NCI-H2081 treated with DMSO at 0.1 percent for 48 hours (cell line): Measurements from ENCODE around the gene OIT3.
A peak's percentile ranks its signal among the peaks of the same experiment; 100 is the strongest.

Experiments used
- DNase-seq: peaks from one replicate; lab custom pipeline; 2025; lab: John Stamatoyannopoulos, UW

Gene OIT3

GRCh38 chr10:72893136-72893798 lies at the start of gene OIT3:
TSS of gene OIT3 (plus strand) at chr10:72893739. CDS start at chr10:72893799, 60 bp downstream.
- DNase-seq, result no peak

DNA sequence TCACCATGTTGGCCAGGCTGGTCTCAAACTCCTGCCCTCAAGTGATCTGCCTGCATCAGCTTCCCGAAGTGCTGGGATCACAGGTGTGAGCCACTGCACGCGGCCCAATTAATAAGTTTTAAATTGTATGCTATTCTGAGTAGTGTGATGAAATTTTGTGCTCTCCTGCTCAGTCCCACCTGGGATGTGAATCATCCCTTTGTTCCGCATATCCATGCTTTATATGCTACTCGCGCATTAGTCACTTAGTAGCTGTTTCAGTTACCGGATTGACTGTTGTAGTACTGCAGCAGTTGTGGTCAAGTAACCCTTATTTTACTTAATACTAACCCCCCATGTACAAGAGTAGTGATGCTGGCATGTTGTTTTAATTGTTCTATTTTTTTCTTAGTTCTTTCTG lies 47.3 kb upstream of the OIT3 start:
- DNase-seq, result no peak

GRCh38 chr10:72847681-72848080 lies 45.9 kb upstream of the OIT3 start:
- no peak for DNase-seq

DNA sequence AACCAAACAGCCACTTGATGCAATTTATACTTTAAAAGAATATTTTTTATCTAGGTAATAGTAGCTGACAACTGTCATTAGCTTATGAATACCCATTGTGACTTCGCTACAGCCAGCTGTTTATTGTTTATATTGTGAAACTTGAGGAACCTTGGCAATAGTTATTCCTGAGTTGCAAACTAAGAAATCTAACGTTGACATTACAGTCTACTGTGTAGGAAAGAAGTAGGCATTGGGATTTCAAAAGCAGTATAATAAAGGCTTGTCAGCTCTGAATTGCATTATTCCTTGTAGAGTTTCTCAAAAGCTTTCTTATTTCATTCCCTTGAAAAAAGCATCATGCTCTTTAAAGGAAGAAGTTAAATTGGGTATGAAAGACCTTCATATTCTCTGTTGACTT lies 42.7 kb upstream of the OIT3 start:
- DNase-seq, result no peak

GRCh38 chr10:72851509-72851908 lies 42.0 kb upstream of the OIT3 start:
- DNase-seq, result no peak

DNA sequence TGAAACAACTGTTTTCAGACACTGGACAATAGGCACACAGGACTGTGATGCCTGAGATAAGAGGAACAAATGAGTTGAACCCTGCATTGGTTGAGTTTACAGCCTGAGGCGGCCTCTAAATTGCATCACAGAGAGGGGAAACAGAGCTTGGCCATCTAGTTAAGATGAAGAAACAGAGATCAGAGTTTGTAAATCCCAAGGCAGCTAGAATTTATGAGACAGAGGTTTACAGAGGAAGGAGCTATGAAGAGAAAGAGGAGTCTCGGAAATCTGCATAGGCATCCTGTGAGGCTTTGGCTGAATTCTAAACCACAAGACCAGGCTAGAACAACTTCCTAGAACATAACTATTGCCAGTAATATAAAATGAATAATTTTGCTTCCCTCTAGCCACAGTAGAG lies 41.0 kb upstream of the OIT3 start:
- DNase-seq, result no peak

DNA sequence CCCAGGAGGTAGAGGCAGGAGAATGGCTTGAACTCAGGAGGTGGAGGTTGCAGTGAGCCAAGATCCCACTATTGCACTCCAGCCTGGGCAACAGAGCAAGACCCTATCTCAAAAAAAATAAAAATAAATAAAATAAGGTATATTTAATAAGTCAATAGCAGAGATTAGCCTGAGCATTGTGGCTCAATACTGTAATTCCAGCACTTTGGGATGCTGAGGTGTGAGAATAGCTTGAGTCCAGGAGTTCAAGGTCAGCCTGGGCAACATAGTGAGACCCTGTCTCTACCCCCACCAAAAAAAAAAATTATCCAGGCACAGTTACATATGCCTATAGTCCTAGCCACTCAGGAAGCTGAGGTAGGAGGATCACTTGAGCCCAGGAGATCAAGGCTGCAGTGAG lies 38.4 kb upstream of the OIT3 start:
- DNase-seq, result no peak

- DNase-seq, result no peak
Observed at GRCh38 chr10:72855790-72856189, 37.7 kb upstream of the OIT3 start.

DNA sequence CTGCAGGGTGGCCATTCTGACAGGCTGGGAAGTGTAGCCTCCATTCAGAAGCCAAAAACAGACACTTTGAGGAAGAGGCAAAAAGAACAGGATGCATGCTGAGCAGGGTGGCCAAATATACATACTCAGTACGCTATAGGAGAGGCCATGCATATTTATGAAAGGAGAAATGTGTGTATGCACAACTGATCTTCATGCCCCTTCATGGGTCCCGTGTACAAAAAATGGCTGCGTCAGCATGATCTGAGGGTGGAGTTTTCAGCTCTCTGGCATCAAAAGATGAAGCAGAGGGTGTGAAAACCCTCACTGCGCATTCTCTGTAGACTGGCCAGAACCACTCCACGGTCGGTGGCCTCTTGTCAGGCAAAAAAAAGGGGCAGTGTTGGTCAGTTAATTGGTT lies 35.5 kb upstream of the OIT3 start:
- no peak for DNase-seq

DNA sequence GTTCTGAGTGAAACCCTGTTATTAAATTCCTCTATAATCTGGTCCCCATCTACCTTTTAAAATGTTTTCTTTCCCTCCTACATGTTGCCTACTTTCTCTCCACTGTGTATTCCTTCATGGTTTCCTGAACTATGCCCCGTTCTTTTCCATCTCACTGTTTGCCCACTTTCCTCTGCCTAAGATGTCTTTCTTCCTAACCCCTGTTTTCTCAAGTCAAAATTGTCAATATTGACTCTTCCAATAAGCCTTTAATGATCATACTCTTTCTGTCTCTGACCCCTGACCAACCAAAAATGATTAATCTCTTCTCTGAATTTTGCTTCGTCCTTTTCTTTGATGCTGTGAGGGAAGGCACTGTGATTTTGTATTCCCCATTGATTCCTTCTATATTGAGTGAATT lies 30.6 kb upstream of the OIT3 start:
- no peak for DNase-seq

DNA sequence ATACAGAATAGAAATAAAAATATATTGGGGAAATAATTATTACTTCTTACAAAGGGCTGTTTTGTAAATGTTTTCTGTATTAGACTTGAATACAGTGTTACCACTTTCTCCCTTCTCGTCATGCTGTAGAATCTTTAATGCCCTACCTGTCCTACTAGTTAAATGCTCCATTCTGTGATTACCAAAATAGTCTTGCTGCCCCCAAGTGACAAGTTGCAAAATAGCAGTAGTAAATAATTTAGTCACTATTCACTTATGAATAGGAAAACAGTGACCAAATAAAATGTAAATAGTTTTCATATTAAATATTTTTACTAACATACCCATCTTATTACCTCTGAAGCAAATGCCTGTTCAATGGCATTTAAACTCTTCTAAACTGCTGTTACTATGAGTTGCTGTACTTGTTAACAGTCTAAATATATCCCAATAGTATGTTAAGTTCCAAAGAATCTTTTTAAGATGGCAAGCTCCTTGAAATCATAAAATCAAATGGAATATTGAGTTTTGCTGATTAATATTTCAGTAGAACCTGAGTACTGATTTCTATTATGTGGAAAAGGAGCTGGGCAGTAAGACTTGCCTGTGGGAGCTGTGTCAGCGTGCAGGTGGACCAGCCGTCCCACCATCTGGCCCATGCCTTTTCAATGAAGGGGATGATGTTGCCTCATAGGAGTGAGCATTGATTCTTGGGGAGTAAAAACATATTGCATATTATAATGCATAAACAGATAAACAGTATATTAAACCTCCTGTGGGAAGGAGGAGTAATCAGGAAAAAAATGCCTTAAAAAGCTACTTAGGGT lies 18.1 kb upstream of the OIT3 start:
- no peak for DNase-seq

GRCh38 chr10:72879245-72879644 lies 14.3 kb upstream of the OIT3 start:
- DNase-seq, result no peak

DNA sequence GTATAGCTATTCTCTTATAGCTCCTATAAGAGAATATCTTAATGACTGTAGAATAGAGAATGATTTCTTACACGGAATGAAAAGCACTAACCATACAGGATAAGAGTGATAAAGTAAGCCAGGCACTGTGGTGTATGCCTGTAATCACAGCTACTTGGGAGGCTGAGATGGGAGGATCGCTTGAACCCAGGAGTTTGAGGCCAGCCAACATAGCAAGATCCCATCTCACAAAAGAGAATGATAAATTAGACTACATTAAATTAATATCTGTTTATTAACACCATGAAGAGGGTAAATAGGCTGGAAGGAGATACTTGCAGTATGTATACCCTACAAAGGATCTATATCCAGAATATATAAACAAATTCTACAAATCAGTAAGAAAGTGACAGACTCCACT lies 12.2 kb upstream of the OIT3 start:
- no peak for DNase-seq

DNA sequence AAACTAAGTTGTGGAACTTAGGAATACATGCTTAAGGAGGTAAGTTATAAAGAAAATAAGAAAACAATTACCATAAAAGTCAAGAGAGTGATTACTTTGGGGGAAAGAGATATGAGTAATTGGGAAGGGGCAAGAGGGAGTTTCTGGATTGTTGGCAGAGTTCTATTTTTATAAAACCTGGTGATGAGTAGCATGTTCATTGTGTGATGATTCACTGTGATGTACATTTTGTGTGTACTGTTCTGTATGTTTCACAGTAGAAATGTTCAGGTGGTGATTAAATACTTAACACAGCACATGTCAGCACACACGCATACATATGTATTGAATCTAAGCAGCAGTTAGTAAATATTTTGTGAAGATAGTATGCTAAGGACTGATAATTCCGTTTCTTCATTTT lies 9.7 kb upstream of the OIT3 start:
- no peak for DNase-seq

DNA sequence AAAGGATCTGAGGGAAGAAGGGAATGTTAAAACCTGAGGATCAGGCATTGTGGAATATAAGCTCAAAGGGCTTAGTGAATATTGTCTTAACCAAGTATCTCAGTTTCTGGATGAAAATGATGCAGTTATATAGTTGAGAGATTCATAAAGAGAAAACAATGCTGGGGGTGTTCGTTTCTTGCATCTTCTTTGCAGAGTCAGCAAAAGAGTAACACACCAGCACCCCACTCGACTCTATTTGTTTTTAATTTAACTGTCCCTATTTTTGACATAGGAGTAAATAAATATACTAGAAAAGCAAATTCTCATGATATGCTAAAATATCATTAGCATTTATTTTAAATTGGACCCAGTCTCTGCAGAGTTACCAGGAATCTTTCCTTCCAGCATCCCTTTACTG lies 7.6 kb upstream of the OIT3 start:
- DNase-seq, result no peak

DNA sequence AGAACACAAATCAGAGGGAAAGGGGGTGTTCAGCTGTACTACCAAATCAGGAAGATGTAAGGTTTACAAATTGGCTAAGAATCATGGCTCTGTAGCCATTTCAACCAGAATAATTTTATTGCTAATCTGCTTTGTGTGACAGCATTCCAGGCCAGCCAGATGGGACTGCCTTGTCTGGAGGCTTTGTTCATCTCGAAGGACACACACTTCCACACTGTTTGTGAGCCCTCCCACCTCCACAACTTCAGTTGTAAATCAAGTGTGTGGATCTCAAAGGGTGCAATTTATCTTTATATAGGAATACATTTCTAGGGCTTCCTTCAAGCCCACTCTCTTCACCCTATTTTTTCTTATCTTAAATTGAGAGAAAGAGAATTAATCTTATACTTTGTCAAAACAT lies 6.9 kb upstream of the OIT3 start:
- no peak for DNase-seq

- no peak for DNase-seq
Observed at GRCh38 chr10:72887043-72887442, 6.5 kb upstream of the OIT3 start.

GRCh38 chr10:72888151-72888638 lies 5.3 kb upstream of the OIT3 start:
- no peak for DNase-seq

DNA sequence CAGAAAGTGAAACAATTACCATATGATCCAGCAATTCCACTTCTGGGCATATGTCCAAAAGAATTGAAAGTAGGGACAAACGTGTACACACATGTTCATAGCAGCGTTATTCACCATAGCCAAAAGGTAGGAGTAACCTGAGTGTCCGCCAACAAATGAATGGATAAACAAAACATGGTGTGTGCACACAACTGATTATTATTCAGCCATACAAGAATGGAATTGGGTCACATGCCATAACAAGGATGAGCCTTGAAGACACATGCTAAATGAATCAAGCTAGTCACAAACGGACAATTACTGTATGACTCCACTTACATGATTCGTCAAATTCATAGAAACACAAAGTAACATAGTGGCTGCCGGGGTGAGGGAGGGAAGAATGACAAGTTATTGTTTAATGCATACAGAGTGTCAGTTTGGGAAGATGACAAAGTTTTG lies 4.1 kb upstream of the OIT3 start:
- peak; percentile 61 for DNase-seq

- DNase-seq, result no peak
Observed at GRCh38 chr10:72890086-72890485, 3.5 kb upstream of the OIT3 start.

DNA sequence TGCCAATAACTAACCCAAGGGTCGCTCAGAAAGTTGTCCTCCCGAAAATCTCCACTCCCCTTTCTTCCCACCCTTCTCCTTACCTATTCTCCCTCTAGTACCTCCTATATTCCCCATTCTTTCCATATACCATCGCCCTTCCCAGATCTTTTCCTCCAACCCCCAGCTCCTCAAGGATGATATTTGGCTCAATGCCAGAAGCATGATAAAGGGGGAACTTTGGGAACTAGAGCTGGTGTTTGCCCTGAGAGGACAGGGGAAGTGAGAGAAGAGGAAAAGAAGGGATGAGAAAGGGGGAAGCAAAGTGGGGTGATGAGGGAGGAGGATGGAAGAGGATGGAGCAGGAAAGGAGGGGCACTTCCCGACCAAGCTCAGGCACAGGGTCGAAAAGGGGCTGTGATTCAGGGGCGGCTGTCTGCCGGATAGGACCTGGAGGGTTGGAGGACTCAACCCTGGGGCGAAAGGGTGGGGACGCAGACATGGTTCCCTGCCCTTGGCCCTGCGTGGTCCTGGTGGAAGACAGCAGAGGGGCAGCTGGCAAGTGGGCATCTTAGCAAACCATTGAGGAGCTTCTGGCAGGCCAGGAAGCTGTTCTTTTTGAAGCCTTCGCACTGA lies 1.8 kb downstream of the OIT3 start:
- DNase-seq, result no peak

DNA sequence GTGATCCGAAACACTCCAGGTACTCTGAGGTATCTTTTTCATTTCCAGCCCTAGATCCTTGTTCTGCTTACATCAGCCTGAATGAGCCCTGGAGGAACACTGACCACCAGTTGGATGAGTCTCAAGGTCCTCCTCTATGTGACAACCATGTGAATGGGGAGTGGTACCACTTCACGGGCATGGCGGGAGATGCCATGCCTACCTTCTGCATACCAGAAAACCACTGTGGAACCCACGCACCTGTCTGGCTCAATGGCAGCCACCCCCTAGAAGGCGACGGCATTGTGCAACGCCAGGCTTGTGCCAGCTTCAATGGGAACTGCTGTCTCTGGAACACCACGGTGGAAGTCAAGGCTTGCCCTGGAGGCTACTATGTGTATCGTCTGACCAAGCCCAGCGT lies 5.1 kb downstream of the OIT3 start:
- DNase-seq, result no peak

- no peak for DNase-seq
Observed at GRCh38 chr10:72899545-72899944, 6.0 kb downstream of the OIT3 start.
